Measurements from ENCODE around the gene CWC27. TPM values are rescaled to one million over a fixed set of nuclear protein-coding genes. Genes with fewer than 3 reads are reported as not detected.
"Not testable (repeated sequence)": the region's sequence is repeated elsewhere in the genome, so short reads cannot be mapped to it uniquely, and the experiment has no call there.

The CWC27 gene
- total RNA-seq, 1 experiment from 2014 or later = 42.7 TPM

DNA sequence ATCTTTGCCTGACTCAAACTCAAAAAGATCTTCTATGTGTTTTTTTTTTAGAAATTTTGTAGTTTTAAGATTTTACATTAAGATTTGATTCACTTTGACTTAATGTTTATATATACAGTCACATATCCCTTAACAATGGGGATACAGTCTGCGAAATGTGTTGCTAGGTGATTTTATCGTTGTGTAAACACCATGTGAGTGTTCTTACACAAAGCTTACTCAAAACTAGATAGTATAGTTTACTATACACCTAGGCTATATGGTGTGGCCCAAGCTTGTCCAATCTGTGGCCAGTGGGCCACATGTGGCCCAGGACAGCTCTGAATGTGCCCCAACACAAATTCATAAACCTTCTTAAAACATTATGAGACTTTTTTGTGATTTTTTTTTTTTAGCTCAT lies 131.9 kb downstream of the CWC27 start (continued):
- no peak for TF ChIP-seq ZNF219 (CRISPR knock-in tag; IDR thresholded peaks at IDR 0.05; ENCODE audit: borderline replicate concordance)
- TF ChIP-seq MAX (CRISPR knock-in tag; IDR thresholded peaks at IDR 0.05) = no peak
- TF ChIP-seq, protein P1, sequence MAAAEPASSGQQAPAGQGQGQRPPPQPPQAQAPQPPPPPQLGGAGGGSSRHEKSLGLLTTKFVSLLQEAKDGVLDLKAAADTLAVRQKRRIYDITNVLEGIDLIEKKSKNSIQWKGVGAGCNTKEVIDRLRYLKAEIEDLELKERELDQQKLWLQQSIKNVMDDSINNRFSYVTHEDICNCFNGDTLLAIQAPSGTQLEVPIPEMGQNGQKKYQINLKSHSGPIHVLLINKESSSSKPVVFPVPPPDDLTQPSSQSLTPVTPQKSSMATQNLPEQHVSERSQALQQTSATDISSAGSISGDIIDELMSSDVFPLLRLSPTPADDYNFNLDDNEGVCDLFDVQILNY (CRISPR knock-in tag; IDR thresholded peaks at IDR 0.05) = no peak
- no peak for TF ChIP-seq PRRX2 (CRISPR knock-in tag; IDR thresholded peaks at IDR 0.05)
- TF ChIP-seq, protein P2, sequence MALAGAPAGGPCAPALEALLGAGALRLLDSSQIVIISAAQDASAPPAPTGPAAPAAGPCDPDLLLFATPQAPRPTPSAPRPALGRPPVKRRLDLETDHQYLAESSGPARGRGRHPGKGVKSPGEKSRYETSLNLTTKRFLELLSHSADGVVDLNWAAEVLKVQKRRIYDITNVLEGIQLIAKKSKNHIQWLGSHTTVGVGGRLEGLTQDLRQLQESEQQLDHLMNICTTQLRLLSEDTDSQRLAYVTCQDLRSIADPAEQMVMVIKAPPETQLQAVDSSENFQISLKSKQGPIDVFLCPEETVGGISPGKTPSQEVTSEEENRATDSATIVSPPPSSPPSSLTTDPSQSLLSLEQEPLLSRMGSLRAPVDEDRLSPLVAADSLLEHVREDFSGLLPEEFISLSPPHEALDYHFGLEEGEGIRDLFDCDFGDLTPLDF (CRISPR knock-in tag; IDR thresholded peaks at IDR 0.05) = no peak

GRCh38 chr5:64907399-64907798 lies 138.7 kb downstream of the CWC27 start:
- POLR2A ChIA-PET; H3K27me3 Mint-ChIP-seq (ENCODE audit: low read depth); DNase-seq (ENCODE audit: low spot score); CTCF ChIA-PET; H3K27ac Mint-ChIP-seq; H3K4me1 Mint-ChIP-seq; ATAC-seq; H3K4me3 Mint-ChIP-seq: not testable (repeated sequence)
- Mint-ChIP-seq H3K9me3 (peaks cover 64% of the 10 kb centered on the region), H3K36me3 (peaks cover 43% of the 10 kb centered on the region)

DNA sequence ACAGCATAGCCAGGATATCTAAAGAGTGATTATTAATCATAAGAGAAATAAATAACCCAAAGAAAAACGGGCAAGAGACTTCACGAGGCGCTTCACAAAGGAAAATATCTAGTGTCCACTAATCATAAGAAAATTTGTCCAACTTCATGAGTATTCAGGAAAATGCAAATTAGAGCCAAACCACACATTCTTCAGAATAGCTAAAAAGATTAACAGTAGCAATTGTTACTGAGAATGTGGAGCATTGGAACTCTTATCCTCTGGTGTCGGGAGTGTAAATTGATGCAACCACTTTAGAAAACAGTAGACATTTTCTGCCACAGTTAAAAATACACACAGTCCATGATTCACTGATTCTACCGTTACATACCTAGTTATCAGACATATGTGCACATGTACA lies 145.7 kb downstream of the CWC27 start:
- H3K36me3 Mint-ChIP-seq = peaks cover 25% of the 10 kb centered on the region
- H3K27me3 Mint-ChIP-seq (ENCODE audit: low read depth) = no peaks in the 10 kb centered on the region
- no peak for ATAC-seq
- no peak overlapping the region for H3K4me3 Mint-ChIP-seq
- H3K9me3 Mint-ChIP-seq = peaks cover 45% of the 10 kb centered on the region
- H3K27ac Mint-ChIP-seq = no peak overlapping the region
- no peaks in the 10 kb centered on the region for H3K4me1 Mint-ChIP-seq
- TF ChIP-seq, protein P3, sequence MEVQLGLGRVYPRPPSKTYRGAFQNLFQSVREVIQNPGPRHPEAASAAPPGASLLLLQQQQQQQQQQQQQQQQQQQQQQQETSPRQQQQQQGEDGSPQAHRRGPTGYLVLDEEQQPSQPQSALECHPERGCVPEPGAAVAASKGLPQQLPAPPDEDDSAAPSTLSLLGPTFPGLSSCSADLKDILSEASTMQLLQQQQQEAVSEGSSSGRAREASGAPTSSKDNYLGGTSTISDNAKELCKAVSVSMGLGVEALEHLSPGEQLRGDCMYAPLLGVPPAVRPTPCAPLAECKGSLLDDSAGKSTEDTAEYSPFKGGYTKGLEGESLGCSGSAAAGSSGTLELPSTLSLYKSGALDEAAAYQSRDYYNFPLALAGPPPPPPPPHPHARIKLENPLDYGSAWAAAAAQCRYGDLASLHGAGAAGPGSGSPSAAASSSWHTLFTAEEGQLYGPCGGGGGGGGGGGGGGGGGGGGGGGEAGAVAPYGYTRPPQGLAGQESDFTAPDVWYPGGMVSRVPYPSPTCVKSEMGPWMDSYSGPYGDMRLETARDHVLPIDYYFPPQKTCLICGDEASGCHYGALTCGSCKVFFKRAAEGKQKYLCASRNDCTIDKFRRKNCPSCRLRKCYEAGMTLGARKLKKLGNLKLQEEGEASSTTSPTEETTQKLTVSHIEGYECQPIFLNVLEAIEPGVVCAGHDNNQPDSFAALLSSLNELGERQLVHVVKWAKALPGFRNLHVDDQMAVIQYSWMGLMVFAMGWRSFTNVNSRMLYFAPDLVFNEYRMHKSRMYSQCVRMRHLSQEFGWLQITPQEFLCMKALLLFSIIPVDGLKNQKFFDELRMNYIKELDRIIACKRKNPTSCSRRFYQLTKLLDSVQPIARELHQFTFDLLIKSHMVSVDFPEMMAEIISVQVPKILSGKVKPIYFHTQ (CRISPR knock-in tag; IDR thresholded peaks at IDR 0.05) = no peak
- POLR2A ChIA-PET = no interaction called here
- CTCF ChIA-PET = no interaction called here
- no peak for DNase-seq (ENCODE audit: low spot score)

DNA sequence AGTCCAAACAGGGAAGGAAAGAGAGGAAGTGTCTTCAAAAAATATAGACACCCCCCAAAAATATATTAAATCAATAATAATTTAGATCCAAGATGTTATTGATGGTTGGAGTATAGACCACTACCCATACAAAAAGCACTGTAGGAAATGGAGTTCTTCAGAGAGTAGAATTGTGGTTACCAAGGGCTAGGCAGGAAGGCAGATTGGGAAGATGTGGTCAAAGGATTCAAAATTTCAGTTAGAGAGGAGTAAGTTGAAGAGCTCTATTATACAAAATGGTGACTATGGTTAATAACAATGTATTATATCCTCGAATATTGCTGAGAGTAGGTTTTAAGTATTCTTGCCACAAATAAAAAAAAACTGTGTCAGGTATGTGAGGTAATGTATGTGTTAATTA lies 149.4 kb downstream of the CWC27 start:
- no peak for ATAC-seq
- H3K27me3 Mint-ChIP-seq (ENCODE audit: low read depth) = no peaks in the 10 kb centered on the region
- peaks cover 34% of the 10 kb centered on the region for H3K36me3 Mint-ChIP-seq
- H3K9me3 Mint-ChIP-seq = peaks cover 44% of the 10 kb centered on the region
- ChIA-PET POLR2A (no interaction called here), CTCF (no interaction called here)
- peaks cover 11% of the 10 kb centered on the region for H3K4me1 Mint-ChIP-seq
- no peak overlapping the region for H3K4me3 Mint-ChIP-seq
- no peak for DNase-seq (ENCODE audit: low spot score)
- H3K27ac Mint-ChIP-seq = no peak overlapping the region
- TF ChIP-seq ZNF232 (CRISPR knock-in tag; IDR thresholded peaks at IDR 0.05) = no peak
- TF ChIP-seq EMX1 (CRISPR knock-in tag; IDR thresholded peaks at IDR 0.05) = no peak
- TF ChIP-seq ZNF425 (CRISPR knock-in tag; conservative IDR thresholded peaks at IDR 0.05) = no peak
- no peak for TF ChIP-seq FOXP4 (CRISPR knock-in tag; IDR thresholded peaks at IDR 0.05)
- TF ChIP-seq ATF1 (CRISPR knock-in tag; IDR thresholded peaks at IDR 0.05) = no peak
- no peak for TF ChIP-seq NR2C2 (CRISPR knock-in tag; IDR thresholded peaks at IDR 0.05)
- no peak for TF ChIP-seq FOXJ3 (CRISPR knock-in tag; IDR thresholded peaks at IDR 0.05; ENCODE audit: borderline replicate concordance)
- no peak for TF ChIP-seq ATF6 (CRISPR knock-in tag; IDR thresholded peaks at IDR 0.05)
- TF ChIP-seq, protein P4, sequence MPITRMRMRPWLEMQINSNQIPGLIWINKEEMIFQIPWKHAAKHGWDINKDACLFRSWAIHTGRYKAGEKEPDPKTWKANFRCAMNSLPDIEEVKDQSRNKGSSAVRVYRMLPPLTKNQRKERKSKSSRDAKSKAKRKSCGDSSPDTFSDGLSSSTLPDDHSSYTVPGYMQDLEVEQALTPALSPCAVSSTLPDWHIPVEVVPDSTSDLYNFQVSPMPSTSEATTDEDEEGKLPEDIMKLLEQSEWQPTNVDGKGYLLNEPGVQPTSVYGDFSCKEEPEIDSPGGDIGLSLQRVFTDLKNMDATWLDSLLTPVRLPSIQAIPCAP (CRISPR knock-in tag; IDR thresholded peaks at IDR 0.05) = no peak
- no peak for TF ChIP-seq GRHL2 (CRISPR knock-in tag; IDR thresholded peaks at IDR 0.05; ENCODE audit: insufficient replicate concordance, severe bottlenecking)
- TF ChIP-seq ZNF138 (CRISPR knock-in tag; conservative IDR thresholded peaks at IDR 0.05) = no peak
- TF ChIP-seq ESRRA (CRISPR knock-in tag; IDR thresholded peaks at IDR 0.05; ENCODE audit: borderline replicate concordance) = no peak
- no peak for TF ChIP-seq TEAD4 (CRISPR knock-in tag; IDR thresholded peaks at IDR 0.05)

Measured in WTC11 (cell line).